ENCODE data around the gene PRPF8.

PRPF8 gene

GRCh38 chr17:1625581-1625980 lies 59.1 kb downstream of the PRPF8 start:
- no peak for DNase-seq (ENCODE audit: low read depth)

GRCh38 chr17:1625053-1625452 lies 59.6 kb downstream of the PRPF8 start:
- DNase-seq (ENCODE audit: low read depth) = no peak

- no peak for DNase-seq (ENCODE audit: low read depth)
These were observed 60.0 kb downstream of the PRPF8 start for GRCh38 chr17:1624650-1625049.

GRCh38 chr17:1623057-1623630 lies 61.5 kb downstream of the PRPF8 start:
- no peak for DNase-seq (ENCODE audit: low read depth)

- DNase-seq (ENCODE audit: low read depth) = no peak
These were observed 63.3 kb downstream of the PRPF8 start for GRCh38 chr17:1621273-1621954.

- DNase-seq (ENCODE audit: low read depth) = no peak
These were observed 64.2 kb downstream of the PRPF8 start for GRCh38 chr17:1620486-1620885.

GRCh38 chr17:1617620-1618174 lies 67.0 kb downstream of the PRPF8 start:
- DNase-seq (ENCODE audit: low read depth) = no peak

GRCh38 chr17:1616101-1616500 lies 68.6 kb downstream of the PRPF8 start:
- no peak for DNase-seq (ENCODE audit: low read depth)

- DNase-seq (ENCODE audit: low read depth) = no peak
These were observed 72.3 kb downstream of the PRPF8 start for GRCh38 chr17:1612400-1612799.

GRCh38 chr17:1611715-1612114 lies 73.0 kb downstream of the PRPF8 start:
- no peak for DNase-seq (ENCODE audit: low read depth)

- no peak for DNase-seq (ENCODE audit: low read depth)
These were observed 76.0 kb downstream of the PRPF8 start for GRCh38 chr17:1608676-1609075.

GRCh38 chr17:1607971-1608320 lies 76.7 kb downstream of the PRPF8 start:
- DNase-seq (ENCODE audit: low read depth) = no peak

GRCh38 chr17:1606352-1606985 lies 78.2 kb downstream of the PRPF8 start:
- no peak for DNase-seq (ENCODE audit: low read depth)

- DNase-seq (ENCODE audit: low read depth) = no peak
These were observed 78.9 kb downstream of the PRPF8 start for GRCh38 chr17:1605681-1606351.

GRCh38 chr17:1604831-1605528 lies 79.7 kb downstream of the PRPF8 start:
- no peak for DNase-seq (ENCODE audit: low read depth)

GRCh38 chr17:1601571-1601970 lies 83.1 kb downstream of the PRPF8 start:
- DNase-seq (ENCODE audit: low read depth) = no peak
